Stimulated activated CD4-positive, alpha-beta T cell treated with anti-CD3 and anti-CD28 coated beads, Interleukin-1b, Interleukin-23, amount 100 ng/mL, for 24 hours (primary cell): ENCODE results near the gene ELF4.
"Not testable (repeated sequence)": the region's sequence is repeated elsewhere in the genome, so short reads cannot be mapped to it uniquely, and the experiment has no call there.

ENCODE experiments used
- DNase-seq, 4 experiments: peaks; one replicate each; pipeline ENCODE4 v3.0.0-alpha.2; 2020; ENCODE audit warnings: low read depth in 4 of 4, low spot score in 1 of 4

The ELF4 gene

GRCh38 chrX:130115119-130115885, 5.0 kb upstream of the ELF4 start:
- DNase-seq: not testable (repeated sequence)

DNA sequence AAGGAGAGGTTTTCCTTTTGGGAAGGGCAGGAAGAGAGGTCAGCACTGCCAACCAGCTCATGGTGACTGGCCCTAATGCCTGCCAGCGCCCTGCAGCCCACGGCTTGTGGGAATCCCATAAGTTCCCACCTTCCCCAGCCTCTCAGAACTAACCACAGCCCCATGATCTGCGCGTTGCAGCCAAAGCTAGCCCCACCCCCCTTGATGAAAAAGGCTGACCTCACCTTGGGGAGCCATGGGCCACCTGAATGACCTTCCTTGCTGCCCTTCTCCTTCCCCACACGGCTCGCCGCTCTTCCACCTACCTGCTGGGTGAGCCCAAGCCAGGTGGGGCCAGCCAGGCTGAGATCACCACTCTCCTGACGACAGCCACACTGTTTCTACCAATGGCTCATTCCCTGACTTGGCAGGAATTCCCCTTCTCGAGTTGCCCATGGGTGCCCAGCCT, 3.9 kb upstream of the ELF4 start:
- no peak for DNase-seq

GRCh38 chrX:130111220-130112154, 1.2 kb upstream of the ELF4 start:
- DNase-seq: no peak

DNA sequence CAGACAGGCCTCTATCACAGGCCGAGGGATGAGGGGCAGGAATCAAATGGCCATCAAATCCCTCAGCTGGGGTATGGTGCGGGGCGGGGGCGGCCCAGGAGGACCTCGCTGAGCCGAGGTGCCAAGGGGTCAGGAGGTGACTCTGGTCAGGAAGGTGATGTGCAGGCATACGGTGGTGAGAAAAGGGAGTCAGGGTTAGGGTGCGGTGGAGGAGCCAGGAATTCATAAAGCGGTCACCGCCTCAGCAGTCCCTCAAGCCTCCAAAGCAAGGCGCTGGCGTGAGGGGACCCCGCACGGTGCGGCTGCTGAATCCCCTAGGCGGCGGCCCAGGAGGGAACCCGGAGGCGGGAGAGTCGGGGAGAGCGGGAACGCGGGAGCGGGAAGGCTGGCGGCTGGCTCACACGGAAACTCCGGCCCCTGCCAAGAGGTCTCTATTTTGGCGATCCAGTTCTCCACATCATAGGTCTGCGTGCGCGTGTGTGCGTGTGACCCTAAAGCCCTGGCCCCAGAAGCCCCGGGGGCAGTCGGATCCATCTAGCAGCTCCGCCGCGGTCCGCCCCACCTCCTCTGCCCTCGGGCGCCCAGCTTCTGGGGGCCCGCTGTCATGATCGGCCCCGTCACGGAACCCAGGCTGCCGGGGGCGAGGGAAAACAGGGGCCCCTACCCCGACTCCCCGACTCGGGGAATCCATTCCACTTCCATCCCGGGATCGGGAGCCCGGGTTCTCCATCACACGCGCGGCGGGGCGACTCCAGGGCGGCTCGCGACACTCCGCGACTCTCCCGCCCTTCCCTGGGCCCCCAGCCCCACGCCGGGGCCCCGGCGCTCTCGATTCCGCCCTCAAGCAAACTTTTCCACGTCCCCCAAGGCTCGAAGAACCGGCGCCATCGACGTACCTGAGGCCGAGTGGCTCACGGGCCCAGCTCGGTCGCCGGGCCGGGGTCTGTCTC, 593 bp downstream of the ELF4 start:
- no peak for DNase-seq

DNA sequence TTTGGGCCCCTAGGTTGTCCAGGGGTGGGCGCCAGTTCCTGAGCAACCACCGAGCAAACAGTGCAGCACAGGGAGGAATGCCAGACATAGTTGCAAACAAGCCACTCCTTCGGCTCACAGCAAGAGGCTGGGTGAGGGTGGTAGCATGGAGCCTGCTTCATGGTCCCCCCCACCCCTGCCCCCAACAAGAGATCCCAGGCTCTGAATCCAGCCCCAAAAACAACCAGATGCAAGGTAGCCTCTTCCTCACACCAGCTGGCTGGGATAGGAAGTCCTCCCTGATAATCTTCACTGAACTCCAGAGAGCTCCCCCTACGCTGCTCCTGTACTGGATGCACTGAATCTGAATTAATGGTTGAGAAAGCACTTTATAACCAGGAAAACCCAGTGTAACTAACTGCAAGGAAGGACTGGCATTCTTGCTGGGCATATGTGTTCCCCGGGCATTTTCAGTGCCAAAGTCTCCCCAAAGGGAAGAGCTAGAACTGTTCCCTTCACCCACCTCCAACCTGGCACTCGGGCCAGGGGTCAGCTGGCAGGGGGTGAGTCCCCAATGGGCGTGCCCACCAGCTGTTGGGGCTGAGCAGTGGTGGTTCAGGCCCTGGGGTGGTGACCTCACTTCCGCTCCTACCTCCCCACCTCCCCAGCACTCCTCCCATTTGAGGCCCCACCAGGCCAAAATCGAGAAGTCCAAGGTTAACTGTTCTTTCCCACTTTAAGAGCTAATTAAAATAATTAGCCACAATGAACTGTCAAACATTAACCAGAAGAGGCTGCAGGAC, 1.5 kb downstream of the ELF4 start:
- DNase-seq: no peak

DNA sequence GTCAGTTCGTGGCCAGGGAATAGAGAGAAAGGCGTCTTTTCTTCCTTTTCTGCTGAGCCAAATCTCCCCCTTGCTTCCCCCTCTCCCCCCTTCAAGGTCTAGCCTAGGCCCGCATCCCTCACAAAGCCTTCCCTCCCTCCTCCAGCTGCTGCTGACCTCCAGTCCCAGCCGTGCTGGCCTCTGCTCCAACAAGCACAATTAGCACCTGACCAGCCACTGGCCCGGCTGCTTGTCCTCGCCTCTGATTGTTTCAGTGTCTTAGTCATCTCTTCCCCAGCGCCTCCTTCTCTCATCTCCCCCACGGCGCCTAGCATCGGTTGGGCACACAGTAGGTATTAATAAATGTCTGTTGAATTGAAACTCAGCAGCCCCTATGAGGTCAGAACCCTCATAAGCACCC, 4.2 kb downstream of the ELF4 start:
- no peak for DNase-seq

DNA sequence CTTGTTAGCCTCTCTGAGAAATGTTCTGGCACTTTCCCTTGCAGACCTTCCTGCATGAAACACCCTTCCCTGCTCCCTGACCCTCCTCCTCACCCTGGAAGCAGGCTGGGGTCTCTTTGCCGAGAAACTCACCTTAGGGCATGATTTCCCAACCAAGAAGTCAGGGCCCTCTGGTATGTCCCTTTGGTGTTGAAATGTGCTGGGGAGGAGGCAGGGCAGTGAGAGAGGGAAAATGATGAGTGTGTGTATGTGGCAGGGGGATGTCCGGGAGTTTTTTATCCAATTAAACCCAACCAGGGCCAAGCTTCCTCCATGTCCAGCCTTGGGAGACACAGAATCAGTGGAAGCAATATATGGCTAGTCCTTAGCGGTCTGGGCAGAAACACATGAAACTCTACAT, 5.1 kb downstream of the ELF4 start:
- no peak for DNase-seq

DNA sequence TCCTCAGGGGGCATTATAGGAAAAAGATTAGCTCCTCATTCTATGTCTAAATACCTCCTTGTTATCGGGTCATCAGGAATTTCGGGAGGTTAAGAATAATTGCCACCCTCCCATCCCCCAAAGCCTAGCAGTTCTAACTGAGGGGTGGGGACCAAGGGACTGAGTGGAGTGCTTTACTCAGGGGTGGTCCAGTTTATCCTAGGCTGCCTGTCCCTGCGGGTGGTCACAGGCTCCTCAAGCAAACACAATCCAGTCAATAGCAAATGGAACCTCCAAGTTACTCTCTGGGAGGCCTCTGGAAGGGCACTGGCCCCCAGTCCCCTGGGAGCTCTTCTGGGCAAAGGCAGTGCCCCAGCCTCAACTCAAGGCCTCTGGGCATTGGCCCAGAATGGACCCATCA, 6.7 kb downstream of the ELF4 start:
- no peak for DNase-seq

- no peak for DNase-seq
Observed at GRCh38 chrX:130100180-130100579, 10.1 kb downstream of the ELF4 start.

DNA sequence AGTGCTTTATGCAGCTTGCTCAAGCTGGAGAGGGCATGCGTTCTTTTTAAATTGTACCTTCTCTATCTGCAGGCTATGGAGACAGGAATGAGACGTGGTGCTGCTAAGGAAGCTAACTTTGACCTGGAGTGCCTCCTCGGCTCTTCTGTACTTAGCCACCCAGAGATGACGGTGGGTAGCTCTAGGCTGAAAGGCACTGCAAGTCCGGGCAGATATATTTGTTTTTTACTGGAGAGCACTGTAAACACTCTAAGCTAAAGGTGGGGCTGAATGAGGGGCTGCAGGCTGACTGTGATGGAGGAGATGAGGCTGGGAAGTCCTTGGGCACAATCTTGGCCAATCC, 12.1 kb downstream of the ELF4 start:
- no peak for DNase-seq

DNA sequence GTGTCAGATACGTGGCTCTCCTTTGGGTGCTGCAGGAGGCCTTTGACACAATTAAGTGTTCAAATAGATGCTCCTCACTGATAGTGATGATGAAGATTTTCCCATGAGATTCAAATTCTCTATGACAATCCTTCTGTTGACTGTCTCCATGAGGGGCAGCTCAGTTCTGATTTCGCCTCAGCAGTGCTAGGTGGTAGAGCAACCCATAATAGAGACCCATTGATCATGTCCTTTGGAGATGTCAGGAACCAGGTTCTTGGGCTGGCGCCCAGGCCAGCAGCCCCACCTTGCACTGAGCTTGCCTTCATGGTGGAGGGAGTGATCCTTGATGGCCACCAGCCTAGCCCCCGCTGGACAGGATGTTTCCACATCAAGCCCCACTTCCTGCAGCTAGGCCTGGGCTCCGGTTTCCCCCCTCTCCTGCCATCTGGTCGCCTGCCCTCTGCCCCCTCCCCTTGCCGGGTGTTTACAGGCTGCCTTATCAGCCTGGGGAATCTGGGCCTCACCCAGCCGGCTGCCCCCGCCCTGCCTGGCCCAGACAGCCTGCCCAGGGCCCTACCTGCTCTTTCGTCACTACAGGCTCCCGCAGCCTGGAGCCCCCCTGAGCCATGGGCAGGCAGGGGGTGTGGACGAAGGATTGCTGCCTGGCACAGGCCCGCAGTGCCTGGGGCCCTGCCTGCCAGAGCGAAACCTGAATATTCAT, 12.6 kb downstream of the ELF4 start:
- DNase-seq: no peak

GRCh38 chrX:130095249-130096030, 14.9 kb downstream of the ELF4 start:
- no peak for DNase-seq

DNA sequence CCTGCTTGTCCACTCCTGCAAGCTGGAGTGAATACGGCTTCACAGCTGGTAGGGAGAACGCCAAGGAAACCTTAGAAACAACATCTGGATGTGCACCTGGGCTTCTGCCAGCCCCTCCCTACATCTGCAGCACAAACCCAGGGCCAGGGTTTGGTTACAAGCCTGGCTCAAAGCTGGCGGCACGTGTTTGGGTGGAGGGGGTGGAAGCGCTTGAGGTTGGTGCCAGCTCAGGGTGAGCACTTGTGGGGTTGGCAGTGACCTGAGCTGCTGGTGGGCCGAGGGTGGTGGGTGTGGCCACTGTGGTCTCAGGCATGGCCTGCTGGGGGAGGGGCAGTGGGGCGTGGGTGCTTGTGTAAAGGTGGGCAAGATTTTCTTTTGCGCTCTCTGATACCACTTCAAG, 15.6 kb downstream of the ELF4 start:
- DNase-seq: no peak

- no peak for DNase-seq
Observed at GRCh38 chrX:130093271-130093670, 17.0 kb downstream of the ELF4 start.

GRCh38 chrX:130091980-130092522, 18.2 kb downstream of the ELF4 start:
- peak in 3 of 4 experiments; percentile 54 to 77 (median 54) for DNase-seq

DNA sequence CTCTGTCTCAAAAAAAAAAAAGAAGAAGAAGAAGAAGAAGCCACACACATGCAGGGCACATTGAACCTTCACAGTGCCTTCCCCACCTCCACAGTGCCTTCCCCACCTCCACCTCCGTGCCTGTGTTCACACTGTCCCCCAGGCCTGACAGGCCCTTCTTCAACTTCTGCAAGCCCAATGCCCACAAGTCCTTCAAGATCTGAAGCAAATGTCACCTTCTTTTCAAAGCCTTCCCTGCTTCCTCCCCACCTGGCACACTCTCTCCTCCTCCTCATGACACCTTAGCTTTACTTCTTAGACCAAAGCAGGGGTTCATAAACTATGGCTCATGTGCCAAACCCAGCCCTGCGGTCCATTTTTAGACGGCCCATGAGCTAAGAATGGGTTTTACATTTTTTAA, 19.9 kb downstream of the ELF4 start:
- DNase-seq: no peak

DNA sequence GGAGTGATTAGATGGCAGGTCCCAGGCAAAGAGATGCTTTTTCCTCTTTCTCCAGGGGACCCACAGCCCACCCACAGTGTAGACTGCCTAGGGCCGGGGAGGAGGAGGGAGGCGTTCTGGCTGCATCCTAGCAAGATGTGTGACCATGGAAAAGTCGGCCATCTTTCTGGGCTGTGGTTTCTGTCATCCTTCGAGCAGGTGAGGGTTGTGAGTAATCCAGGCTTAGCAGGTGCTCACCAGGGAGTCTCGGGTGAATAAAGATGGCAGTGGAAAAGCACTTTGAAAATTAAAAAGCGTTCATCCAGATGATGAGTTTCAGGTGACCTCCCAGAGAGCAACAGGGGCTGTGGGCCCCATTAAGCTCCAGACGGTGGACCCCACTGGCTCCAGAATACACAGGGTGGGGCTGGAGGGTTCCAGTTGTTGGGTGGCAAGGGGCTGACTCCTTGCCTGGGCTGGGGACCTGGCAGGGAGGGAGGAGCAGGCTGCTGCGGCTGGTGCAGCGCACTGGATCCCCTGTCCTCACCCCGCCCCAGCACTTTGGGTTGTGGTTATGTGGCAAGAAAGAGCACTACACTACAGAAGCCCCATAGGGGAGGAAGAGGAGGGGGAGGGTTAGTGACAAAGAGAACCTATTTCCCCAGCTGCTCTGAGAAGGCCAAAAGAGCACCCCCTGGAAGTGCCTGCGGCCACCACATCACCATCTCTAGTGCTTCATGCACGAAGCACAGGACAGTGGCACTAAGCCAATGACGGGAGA, 23.7 kb downstream of the ELF4 start:
- DNase-seq: peak in 1 of 4 experiments; percentile 52
